H1 (cell line): ENCODE measurements around the gene C12orf76. TPM values are rescaled to one million over a fixed set of nuclear protein-coding genes. Genes with fewer than 3 reads are reported as not detected.

Source experiments
- CTCF ChIA-PET: fragments of 300-600 bp; sonication (Branson Sonifier 250); formaldehyde crosslinking; loops from one replicate; lab custom pipeline; 2021; ENCODE audit not compliant: partially characterized antibody; lab: Charles Lee
- POLR2A ChIA-PET: fragments of 300-600 bp; sonication (Branson Sonifier 250); formaldehyde crosslinking; loops from one replicate; lab custom pipeline; 2021; ENCODE audit warnings: inconsistent platforms; ENCODE audit not compliant: partially characterized antibody; lab: Charles Lee
- DNase-seq, 2 experiments: peaks; one replicate each; pipeline versions ENCODE4 v3.0.0 to v3.0.0-alpha.2; 2010 to 2022; ENCODE audit warnings: low spot score in 2 of 2, low read depth in 1 of 2, mixed read lengths in 1 of 2
- FAIRE-seq: peaks from 2 replicates; lab custom pipeline; 2011; peaks lifted over from hg19 to GRCh38; lab: Jason Lieb, UNC
- H2AFZ ChIP-seq: 2 replicates; pipeline ENCODE4 v1.8.1; 2012; ENCODE audit warnings: low read length, inconsistent platforms
- H2AK5ac ChIP-seq: 2 replicates; pipeline ENCODE4 v1.6.1; 2013; ENCODE audit warnings: low read depth, low read length
- H2BK120ac ChIP-seq: replicated peaks from 2 replicates; pipeline ENCODE3; 2013; ENCODE audit warnings: low read depth, low read length, inconsistent platforms
- H2BK12ac ChIP-seq: 2 replicates; pipeline ENCODE4 v1.6.1; 2013; ENCODE audit warnings: low read depth, low read length
- H2BK15ac ChIP-seq: 2 replicates; pipeline ENCODE4 v1.6.1; 2013; ENCODE audit warnings: low read length
- H2BK20ac ChIP-seq: 2 replicates; pipeline ENCODE4 v1.6.1; 2013; ENCODE audit warnings: low read length
- H2BK5ac ChIP-seq: 2 replicates; pipeline ENCODE4 v1.6.1; 2013; ENCODE audit warnings: low read depth, low read length
- H3K14ac ChIP-seq: 2 replicates; pipeline ENCODE4 v1.6.1; 2013; ENCODE audit warnings: inconsistent platforms; ENCODE audit not compliant: insufficient read length
- H3K18ac ChIP-seq: 2 replicates; pipeline ENCODE4 v1.6.1; 2013; ENCODE audit warnings: low read length; ENCODE audit errors: extremely low read depth
- H3K23ac ChIP-seq: 2 replicates; pipeline ENCODE4 v1.6.1; 2013; ENCODE audit warnings: inconsistent platforms; ENCODE audit not compliant: insufficient read length
- H3K23me2 ChIP-seq: 2 replicates; pipeline ENCODE4 v1.6.1; 2013; ENCODE audit warnings: low read depth, low read length
- H3K27ac ChIP-seq: 2 replicates; pipeline ENCODE4 v1.6.1; 2011; ENCODE audit warnings: low read depth, low read length, inconsistent platforms
- H3K27me3 ChIP-seq, 4 experiments: replicated peaks in 1 of 4; 1 replicate in 1 of 4; 2 replicates in 3 of 4; pipeline versions ENCODE4 v1.6.1 to v1.8.1; 2011 to 2013; ENCODE audit warnings: low read length in 3 of 4, mild to moderate bottlenecking in 3 of 4, inconsistent platforms in 2 of 4, mixed read lengths in 2 of 4, moderate library complexity in 1 of 4; ENCODE audit not compliant: control insufficient read depth in 3 of 4, insufficient read depth in 3 of 4; ENCODE audit errors: extremely low read depth in 1 of 4
- H3K36me3 ChIP-seq, 4 experiments: 2 replicates each; pipeline versions ENCODE4 v1.6.1 to v1.8.1; 2011 to 2013; ENCODE audit warnings: mild to moderate bottlenecking in 4 of 4, low read length in 3 of 4, moderate library complexity in 2 of 4, control low read depth in 1 of 4, inconsistent platforms in 1 of 4; ENCODE audit not compliant: insufficient read depth in 4 of 4, control insufficient read depth in 2 of 4
- H3K4ac ChIP-seq: replicated peaks from 2 replicates; pipeline ENCODE3; 2013; ENCODE audit warnings: low read length, low read depth, mixed read lengths, inconsistent platforms; ENCODE audit not compliant: insufficient read length
- H3K4me1 ChIP-seq, 4 experiments: replicated peaks in 1 of 4; 1 replicate in 1 of 4; 2 replicates in 3 of 4; pipeline versions ENCODE4 v1.6.1 to v1.8.1; 2011 to 2013; ENCODE audit warnings: low read length in 3 of 4, inconsistent platforms in 2 of 4, mixed read lengths in 1 of 4; ENCODE audit not compliant: insufficient read depth in 4 of 4, control insufficient read depth in 3 of 4
- H3K4me2 ChIP-seq, 2 experiments: 2 replicates each; pipeline versions ENCODE4 v1.6.1 to v1.8.1; 2011 to 2013; ENCODE audit warnings: low read depth in 2 of 2, low read length in 2 of 2, control low read depth in 1 of 2, inconsistent platforms in 1 of 2, mild to moderate bottlenecking in 1 of 2; ENCODE audit not compliant: insufficient read depth in 1 of 2
- H3K4me3 ChIP-seq, 4 experiments: fragments of 200-600, 300-600 bp in 1 of 4; sonication (generic), shearing (Covaris generic), sonication (Bioruptor Twin) in 1 of 4; 2 replicates each; pipeline versions ENCODE4 v1.5.1 to v1.8.1; 2011 to 2016; ENCODE audit warnings: low read length in 4 of 4, low read depth in 3 of 4, control low read depth in 2 of 4, inconsistent platforms in 2 of 4, mild to moderate bottlenecking in 2 of 4, mixed read lengths in 1 of 4, moderate library complexity in 1 of 4; ENCODE audit not compliant: insufficient read depth in 2 of 4; ENCODE audit errors: extremely low read depth in 1 of 4
- H3K56ac ChIP-seq: replicated peaks from 2 replicates; pipeline ENCODE3; 2013; ENCODE audit warnings: low read depth, mild to moderate bottlenecking, mixed read lengths, low read length, inconsistent platforms; ENCODE audit not compliant: insufficient read length
- H3K79me1 ChIP-seq: 2 replicates; pipeline ENCODE4 v1.6.1; 2013; ENCODE audit warnings: low read depth, low read length, control low read depth
- H3K79me2 ChIP-seq, 2 experiments: 2 replicates each; pipeline versions ENCODE4 v1.6.1 to v1.8.1; 2012 to 2013; ENCODE audit warnings: low read length in 2 of 2, mild to moderate bottlenecking in 2 of 2, inconsistent platforms in 1 of 2; ENCODE audit not compliant: insufficient read depth in 2 of 2, control insufficient read depth in 1 of 2
- H3K9ac ChIP-seq, 4 experiments: replicated peaks in 1 of 4; 1 replicate in 1 of 4; 2 replicates in 3 of 4; pipeline versions ENCODE4 v1.6.1 to v1.8.1; 2011 to 2013; ENCODE audit warnings: low read depth in 3 of 4, low read length in 3 of 4, control low read depth in 2 of 4, mild to moderate bottlenecking in 2 of 4, moderate library complexity in 2 of 4, inconsistent platforms in 1 of 4; ENCODE audit errors: extremely low read depth in 1 of 4
- H3K9me3 ChIP-seq, 2 experiments: 2 replicates each; pipeline versions ENCODE4 v1.6.1 to v1.8.1; 2012 to 2013; ENCODE audit warnings: mild to moderate bottlenecking in 2 of 2, moderate library complexity in 2 of 2, control low read depth in 1 of 2, inconsistent platforms in 1 of 2, low read depth in 1 of 2, low read length in 1 of 2, mixed read lengths in 1 of 2; ENCODE audit not compliant: insufficient read depth in 2 of 2
- H4K20me1 ChIP-seq, 2 experiments: replicated peaks in 1 of 2; 2 replicates each; pipeline versions ENCODE3 to v1.8.1; 2011 to 2013; ENCODE audit warnings: inconsistent platforms in 2 of 2, low read length in 2 of 2, mild to moderate bottlenecking in 1 of 2; ENCODE audit not compliant: insufficient read depth in 2 of 2, control insufficient read depth in 1 of 2
- H4K5ac ChIP-seq: 2 replicates; pipeline ENCODE4 v1.6.1; 2013; ENCODE audit warnings: low read length, low read depth, mixed read lengths, inconsistent platforms; ENCODE audit not compliant: insufficient read length
- H4K8ac ChIP-seq: 2 replicates; pipeline ENCODE4 v1.8.0; 2013; ENCODE audit warnings: mild to moderate bottlenecking, moderate library complexity, low read length, inconsistent platforms; ENCODE audit not compliant: insufficient read depth; ENCODE audit errors: extremely low read depth
- H4K91ac ChIP-seq: replicated peaks from 2 replicates; pipeline ENCODE3; 2013; ENCODE audit warnings: low read length, mixed read lengths, inconsistent platforms; ENCODE audit not compliant: insufficient read length
- KDM4A ChIP-seq: IDR thresholded peaks from one replicate; pipeline ENCODE4 v1.7.1; 2012; ENCODE audit warnings: low read depth, mild to moderate bottlenecking, moderate library complexity, low read length, inconsistent platforms; ENCODE audit not compliant: severe bottlenecking
- WGBS, 2 experiments: shearing (Covaris generic) in 1 of 2; methylation state at CpG; one replicate each; pipeline versions ENCODE4 v1.1.6 to v1.1.7; 2013 to 2015; ENCODE audit warnings: low lambda C conversion rate in 2 of 2, mixed read lengths in 2 of 2, inconsistent platforms in 1 of 2, low coverage in 1 of 2, missing lambda C conversion rate in 1 of 2; ENCODE audit not compliant: insufficient replicate concordance in 2 of 2, insufficient coverage in 1 of 2, insufficient read length in 1 of 2; ENCODE audit errors: extremely low coverage in 1 of 2, missing lambda C conversion rate in 1 of 2; 5-methylcytosine and 5-hydroxymethylcytosine counted together
- polyA plus RNA-seq, 7 experiments: library from polyadenylated mRNA; depleted of rRNA in 3 of 7; stranded (reverse) in 5 of 7; unstranded in 2 of 7; fragments of >200 nt in 5 of 7; fragments of 200-250 nt in 2 of 7; gene quantifications; 1 replicate in 5 of 7; 2 replicates in 1 of 7; 4 replicates in 1 of 7; pipeline versions ENCODE4 v1.2.1 to v1.2.3, GENCODE V29; 2011 to 2013; ENCODE audit warnings: missing spikeins in 2 of 7, mixed read lengths in 2 of 7
- total RNA-seq: library from RNA; stranded (reverse); fragmentation: NEBNext Ultra II Directional; extraction: Animal tissue kit (Norgen Biotek cat#: 25700); gene quantifications from 2 replicates; pipeline ENCODE4 v1.2.1, GENCODE V29; 2021
- TF ChIP-seq, protein P1 (sequence below): IDR thresholded peaks from 2 replicates; pipeline ENCODE4 v1.6.1; 2012; ENCODE audit warnings: inconsistent platforms

The C12orf76 gene
- total and polyA plus RNA-seq, 2 of the 8 experiments (the other 6 are each of a cell fraction or from before 2014, with no cell fraction given), result 14.4 to 18.6 TPM

- no peaks in the 10 kb centered on the region for H3K9me3 ChIP-seq
- no peak overlapping the region for H3K4me3 ChIP-seq
- H2AK5ac ChIP-seq, result no peak overlapping the region
- H4K8ac ChIP-seq, result no peak overlapping the region
- H2BK120ac ChIP-seq, result no peak overlapping the region
- 0 out of 2 replicates have a peak overlapping the region, but pooled peaks have one; percentile 50 for H2BK12ac ChIP-seq
- H2BK15ac ChIP-seq, result no peak overlapping the region
- no peaks in the 10 kb centered on the region for H4K20me1 ChIP-seq
- no peaks in the 10 kb centered on the region for H3K36me3 ChIP-seq
- no peak for FAIRE-seq
- no peaks in the 10 kb centered on the region for H3K79me1 ChIP-seq
- H3K4me2 ChIP-seq, result no peak overlapping the region
- H4K5ac ChIP-seq, result no peak overlapping the region
- no peaks in the 10 kb centered on the region for H3K27me3 ChIP-seq
- ChIA-PET POLR2A (interaction anchor here (1.5 kb wide), 1 partner anchor 51 kb away, joined by 4 read pairs; the partner anchor contains the start of gene IFT81), CTCF (interaction anchor here (0.7 to 3.4 kb wide), 6 partner anchors 10 to 358 kb away, joined by 3 to 11 read pairs (median 4); partner anchors contain the start of gene IFT81)
- H3K9ac ChIP-seq, result no peak overlapping the region
- H2AFZ ChIP-seq, result peak overlapping the region; percentile 81
- TF ChIP-seq KDM4A, result no peak
- TF ChIP-seq, protein P1, sequence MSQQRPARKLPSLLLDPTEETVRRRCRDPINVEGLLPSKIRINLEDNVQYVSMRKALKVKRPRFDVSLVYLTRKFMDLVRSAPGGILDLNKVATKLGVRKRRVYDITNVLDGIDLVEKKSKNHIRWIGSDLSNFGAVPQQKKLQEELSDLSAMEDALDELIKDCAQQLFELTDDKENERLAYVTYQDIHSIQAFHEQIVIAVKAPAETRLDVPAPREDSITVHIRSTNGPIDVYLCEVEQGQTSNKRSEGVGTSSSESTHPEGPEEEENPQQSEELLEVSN, result peak; percentile 66; the same call in 1 of the 2 replicates
- H2BK20ac ChIP-seq, result no peak overlapping the region
- 81% methylated on average over 19 of the region's 19 CpGs; no CpG with 5 or more reads in 1 of the 2 experiments for WGBS, 2 experiments
- peak in 1 of 2 experiments; percentile 48 for DNase-seq
- H3K79me2 ChIP-seq, result no peaks in the 10 kb centered on the region
- H3K4ac ChIP-seq, result no peak overlapping the region
- no peak overlapping the region for H2BK5ac ChIP-seq
- no peak overlapping the region for H3K23ac ChIP-seq
- H4K91ac ChIP-seq, result no peak overlapping the region
- no peaks in the 10 kb centered on the region; a peak in 1 of 7 replicates for H3K4me1 ChIP-seq
- H3K27ac ChIP-seq, result no peak overlapping the region
- no peak overlapping the region; the same call in 1 of the 2 replicates for H3K18ac ChIP-seq
- H3K56ac ChIP-seq, result no peak overlapping the region
- H3K23me2 ChIP-seq, result no peaks in the 10 kb centered on the region
- no peak overlapping the region for H3K14ac ChIP-seq
Observed at GRCh38 chr12:110073049-110073831, 24.9 kb upstream of the C12orf76 start.
